Gastrocnemius medialis (tissue), 4 donors: ENCODE results near the gene ADAP1. TPM values are rescaled to one million over a fixed set of nuclear protein-coding genes. Genes with fewer than 3 reads are reported as not detected.

Experiments
- ATAC-seq, 2 donors: fragments of 150-250 bp; one replicate each; pipeline ENCODE4 v1.9.1; 2016
- DNase-seq, 2 donors: peaks; one replicate each; pipeline ENCODE4 v3.0.0-alpha.2; 2019
- H3K27ac ChIP-seq, 4 donors: fragments of 200-600 bp; sonication (generic); 1 replicate in 1 of 4; 2 replicates in 3 of 4; pipeline ENCODE4 v1.5.1; 2016 to 2018; ENCODE audit warnings: mild to moderate bottlenecking in 2 of 4, moderate library complexity in 1 of 4
- H3K27me3 ChIP-seq, 3 donors: fragments of 200-600 bp; sonication (generic) in 2 of 3; 1 replicate in 1 of 3; 2 replicates in 2 of 3; pipeline versions ENCODE4 v1.5.1 to v1.6.0; 2016 to 2019; ENCODE audit warnings: mild to moderate bottlenecking in 1 of 3, moderate library complexity in 1 of 3
- H3K36me3 ChIP-seq, 2 donors: fragments of 200-600 bp; sonication (generic) in 1 of 2; one replicate each; pipeline ENCODE4 v1.5.1; 2017 to 2018
- H3K4me1 ChIP-seq, 2 donors: fragments of 200-600 bp; sonication (generic) in 1 of 2; one replicate each; pipeline ENCODE4 v1.5.1; 2016 to 2017; ENCODE audit warnings: mild to moderate bottlenecking in 2 of 2
- H3K4me3 ChIP-seq, 4 donors: fragments of 200-600 bp; sonication (generic) in 3 of 4; 1 replicate in 1 of 4; 2 replicates in 3 of 4; pipeline ENCODE4 v1.5.1; 2016 to 2019; ENCODE audit warnings: mild to moderate bottlenecking in 2 of 4
- H3K9me3 ChIP-seq, 3 donors: fragments of 200-600 bp; sonication (generic) in 2 of 3; 1 replicate in 1 of 3; 2 replicates in 2 of 3; pipeline ENCODE4 v1.5.1; 2016 to 2019
- POLR2A ChIP-seq, 2 donors: fragments of 450-650 bp; IDR thresholded peaks; one replicate each; pipeline ENCODE4 v1.6.1; 2017; ENCODE audit warnings: antibody characterized with exemption in 2 of 2, mild to moderate bottlenecking in 2 of 2, moderate library complexity in 2 of 2
- in situ Hi-C, 4 donors: fragments of 200-750 bp; cut with MboI; loops; one replicate each; pipeline versions ENCODE4 v1.15.0 to v1.8.0; 2017; ENCODE audit warnings: low sequenced_read_pairs in 4 of 4
- intact Hi-C: fragments of 100-400 bp; cut with DNase I; formaldehyde crosslinking; loops from one replicate; pipeline ENCODE4 v1.15.1; 2023; ENCODE audit warnings: low total_unique reads
- total RNA-seq, 4 donors: library from RNA; depleted of rRNA; stranded (reverse); fragments of >200 nt; gene quantifications; one replicate each; pipeline versions ENCODE4 v1.1.0 to v1.2.3, GENCODE V29; 2016
- TF ChIP-seq, protein P1 (sequence below), 5 experiments: fragments of 450-650 bp in 3 of 5; fragments of 200-600 bp in 2 of 5; sonication (generic) in 2 of 5; IDR thresholded peaks in 4 of 5; conservative IDR thresholded peaks in 1 of 5; 1 replicate in 4 of 5; 2 replicates in 1 of 5; pipeline ENCODE4 v1.5.1; 2016 to 2019; ENCODE audit warnings: antibody characterized with exemption in 5 of 5, mild to moderate bottlenecking in 3 of 5, moderate library complexity in 3 of 5

The ADAP1 gene
- total RNA-seq, 4 donors from 2014 or later, result 0.71 to 5.0 (median 1.1) TPM

DNA sequence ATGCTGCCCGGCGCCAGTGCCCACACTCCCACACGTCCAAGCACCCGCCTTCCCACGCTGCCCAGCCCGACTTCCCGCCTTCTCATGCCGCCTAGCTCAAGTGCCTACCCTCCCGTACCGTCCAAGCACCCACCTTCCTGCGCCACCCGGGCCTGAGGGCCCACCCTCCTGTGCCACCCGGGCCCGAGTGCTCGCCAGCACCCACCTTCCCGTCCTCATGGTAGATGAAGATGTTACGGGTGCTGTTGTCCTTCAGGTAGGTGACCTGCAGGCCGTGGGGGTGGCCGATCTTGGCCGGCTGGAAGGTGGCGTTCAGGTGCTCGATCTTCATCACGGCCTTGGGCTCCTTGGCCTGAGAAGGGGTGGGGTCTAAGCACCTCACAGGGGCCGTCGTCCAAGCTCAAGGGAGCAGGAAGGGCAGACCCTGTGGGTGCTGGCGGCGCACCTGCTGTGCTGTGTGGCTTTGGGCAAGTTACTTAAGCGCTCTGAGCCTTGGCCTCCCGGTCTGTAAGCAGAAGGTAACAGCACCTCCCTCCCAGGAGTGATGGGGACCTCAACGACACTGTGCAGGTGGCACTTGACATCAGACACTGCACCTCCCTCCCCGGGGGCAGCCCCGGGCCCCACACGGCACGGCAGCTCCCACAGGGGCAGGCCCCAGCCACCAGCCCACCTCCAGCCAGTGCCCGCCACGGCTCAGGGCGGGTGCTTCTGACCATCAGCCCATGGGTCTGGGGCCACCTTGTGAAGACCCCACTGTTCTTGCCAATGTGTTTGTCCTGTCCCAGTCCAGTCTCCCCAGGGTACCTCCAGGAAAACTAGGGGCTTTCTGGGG is 50.3 kb downstream of the ADAP1 start:
- intact Hi-C loops, result no loop called here
- H3K27me3 ChIP-seq, result peaks cover 5 to 33% (median 16%) of the 10 kb centered on the region in 3 donors
- TF ChIP-seq, protein P1, sequence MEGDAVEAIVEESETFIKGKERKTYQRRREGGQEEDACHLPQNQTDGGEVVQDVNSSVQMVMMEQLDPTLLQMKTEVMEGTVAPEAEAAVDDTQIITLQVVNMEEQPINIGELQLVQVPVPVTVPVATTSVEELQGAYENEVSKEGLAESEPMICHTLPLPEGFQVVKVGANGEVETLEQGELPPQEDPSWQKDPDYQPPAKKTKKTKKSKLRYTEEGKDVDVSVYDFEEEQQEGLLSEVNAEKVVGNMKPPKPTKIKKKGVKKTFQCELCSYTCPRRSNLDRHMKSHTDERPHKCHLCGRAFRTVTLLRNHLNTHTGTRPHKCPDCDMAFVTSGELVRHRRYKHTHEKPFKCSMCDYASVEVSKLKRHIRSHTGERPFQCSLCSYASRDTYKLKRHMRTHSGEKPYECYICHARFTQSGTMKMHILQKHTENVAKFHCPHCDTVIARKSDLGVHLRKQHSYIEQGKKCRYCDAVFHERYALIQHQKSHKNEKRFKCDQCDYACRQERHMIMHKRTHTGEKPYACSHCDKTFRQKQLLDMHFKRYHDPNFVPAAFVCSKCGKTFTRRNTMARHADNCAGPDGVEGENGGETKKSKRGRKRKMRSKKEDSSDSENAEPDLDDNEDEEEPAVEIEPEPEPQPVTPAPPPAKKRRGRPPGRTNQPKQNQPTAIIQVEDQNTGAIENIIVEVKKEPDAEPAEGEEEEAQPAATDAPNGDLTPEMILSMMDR (IDR thresholded peaks at IDR 0.05 in 4 of 5, conservative IDR thresholded peaks at IDR 0.05 in 1 of 5), result no peak
- no peak for TF ChIP-seq POLR2A (IDR thresholded peaks at IDR 0.05)
- H3K9me3 ChIP-seq, result no peaks in the 10 kb centered on the region
- H3K4me3 ChIP-seq, result peak overlapping the region in 1 of 4 donors; percentile 14
- H3K4me1 ChIP-seq, result no peaks in the 10 kb centered on the region
- ATAC-seq, result no peak
- in situ Hi-C loops, result no loop called here
- H3K36me3 ChIP-seq, result no peaks in the 10 kb centered on the region
- DNase-seq, result no peak
- H3K27ac ChIP-seq, result no peak overlapping the region

DNA sequence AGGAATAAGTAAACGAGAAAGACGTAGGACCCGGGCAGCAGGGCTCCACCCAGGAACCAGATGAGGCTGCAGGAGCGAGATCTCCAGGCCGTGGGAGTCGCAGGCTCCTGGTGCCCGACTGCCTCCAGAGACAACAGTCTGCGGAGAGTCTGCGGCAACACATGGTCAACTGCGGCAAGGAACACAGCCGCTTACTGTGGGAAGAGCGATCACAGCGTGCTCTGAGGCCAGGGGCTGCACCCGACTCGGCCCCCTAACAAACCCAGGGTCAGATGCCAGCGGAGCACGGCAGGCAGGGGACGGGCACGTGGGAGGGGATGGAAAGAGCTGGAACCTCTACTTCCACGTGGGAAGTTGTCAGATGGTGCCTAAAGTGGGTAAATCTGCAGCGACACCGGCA is 51.5 kb downstream of the ADAP1 start:
- no peak for DNase-seq
- ATAC-seq, result no peak
- no peaks in the 10 kb centered on the region for H3K9me3 ChIP-seq
- H3K4me3 ChIP-seq, result no peak overlapping the region
- H3K36me3 ChIP-seq, result no peaks in the 10 kb centered on the region
- H3K4me1 ChIP-seq, result no peaks in the 10 kb centered on the region
- H3K27me3 ChIP-seq, result peaks cover 5 to 32% (median 16%) of the 10 kb centered on the region in 3 donors
- intact Hi-C loops (no loop called here), in situ Hi-C loops (no loop called here)
- no peak overlapping the region for H3K27ac ChIP-seq
- TF ChIP-seq POLR2A (IDR thresholded peaks at IDR 0.05), result no peak
- TF ChIP-seq, protein P1 (IDR thresholded peaks at IDR 0.05 in 4 of 5, conservative IDR thresholded peaks at IDR 0.05 in 1 of 5), result no peak

DNA sequence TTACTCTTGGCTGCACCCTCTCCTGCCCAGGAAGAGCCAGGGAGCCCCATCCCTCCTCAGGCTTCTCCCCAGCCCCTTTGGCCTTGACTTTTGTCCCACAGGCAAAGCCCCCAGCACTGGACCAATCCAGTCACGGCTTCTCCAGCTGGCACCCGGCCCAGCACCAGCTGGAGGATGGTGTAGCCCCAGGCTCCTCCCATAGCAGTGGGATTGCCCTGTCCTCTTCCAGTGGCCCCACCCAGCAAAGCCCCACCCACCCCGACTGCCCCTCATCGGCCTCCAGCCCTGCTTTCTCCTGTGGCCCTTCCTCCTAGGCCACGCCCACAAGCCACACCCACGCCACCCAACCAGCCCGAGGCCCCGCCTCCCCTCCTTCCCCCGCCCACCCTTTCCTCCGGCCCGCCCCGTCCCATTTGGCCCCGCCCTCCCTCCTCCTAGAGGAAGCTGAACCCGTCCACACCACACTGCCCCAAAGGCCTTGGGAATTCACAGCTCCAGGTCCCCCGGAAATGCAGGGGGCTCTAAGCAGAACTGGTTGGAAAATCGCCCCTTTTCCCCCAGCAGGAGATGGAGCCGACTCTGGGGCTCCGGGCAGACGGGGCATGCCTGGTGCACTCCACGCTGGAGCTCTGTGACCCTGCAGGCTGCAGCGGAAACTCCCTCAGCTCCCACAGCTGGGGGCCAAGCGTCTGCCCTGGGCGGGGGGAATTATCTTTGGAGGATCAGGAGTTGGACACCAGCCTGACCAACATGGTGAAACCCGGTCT is 52.9 kb downstream of the ADAP1 start:
- H3K36me3 ChIP-seq, result peaks cover 0 to 8% of the 10 kb centered on the region in 2 donors
- in situ Hi-C loops, result no loop called here
- peak; percentile 28 to 37 for ATAC-seq
- H3K27ac ChIP-seq, result no peak overlapping the region
- TF ChIP-seq, protein P1 (IDR thresholded peaks at IDR 0.05 in 4 of 5, conservative IDR thresholded peaks at IDR 0.05 in 1 of 5), result no peak
- TF ChIP-seq POLR2A (IDR thresholded peaks at IDR 0.05), result no peak
- H3K9me3 ChIP-seq, result no peaks in the 10 kb centered on the region
- intact Hi-C loops, result no loop called here
- H3K27me3 ChIP-seq, result peaks cover 5 to 24% (median 16%) of the 10 kb centered on the region in 3 donors
- H3K4me3 ChIP-seq, result no peak overlapping the region
- peak; percentile 49 to 62 for DNase-seq
- H3K4me1 ChIP-seq, result no peaks in the 10 kb centered on the region

DNA sequence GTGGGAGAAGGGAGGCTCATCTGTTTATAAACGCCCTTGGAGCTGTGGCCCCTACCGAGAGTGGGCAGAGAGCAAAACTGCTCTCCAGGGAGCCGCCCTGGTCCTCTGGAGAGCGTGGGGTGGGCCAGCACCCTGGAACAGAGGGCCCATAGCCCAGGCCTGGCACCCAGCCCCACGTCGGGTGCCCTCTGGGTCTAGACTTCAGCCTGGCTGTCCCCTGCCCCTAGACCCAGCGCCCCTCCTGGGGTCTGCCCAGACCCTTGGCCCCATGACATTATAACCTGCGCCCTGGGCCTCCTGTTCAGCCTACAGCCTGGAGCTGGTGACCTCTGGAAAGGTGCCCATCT is 53.5 kb downstream of the ADAP1 start:
- H3K27me3 ChIP-seq, result peaks cover 5 to 24% (median 16%) of the 10 kb centered on the region in 3 donors
- H3K36me3 ChIP-seq, result peaks cover 0 to 14% of the 10 kb centered on the region in 2 donors
- TF ChIP-seq POLR2A (IDR thresholded peaks at IDR 0.05), result no peak
- TF ChIP-seq, protein P1 (IDR thresholded peaks at IDR 0.05 in 4 of 5, conservative IDR thresholded peaks at IDR 0.05 in 1 of 5), result no peak
- no peaks in the 10 kb centered on the region for H3K4me1 ChIP-seq
- H3K9me3 ChIP-seq, result no peaks in the 10 kb centered on the region
- no peak overlapping the region for H3K27ac ChIP-seq
- H3K4me3 ChIP-seq, result no peak overlapping the region
- ATAC-seq (peak in 1 of 2 donors; percentile 4), DNase-seq (no peak)
- intact Hi-C loops, result no loop called here
- in situ Hi-C loops, result no loop called here
